Hematopoietic multipotent progenitor cell treated with erythropoietin and hydrocortisone succinate and interleukin-3 and kit ligand, for 15 days (in vitro differentiated cells): Measurements from ENCODE around the gene HSPA12A.
A peak's percentile ranks its signal among the peaks of the same experiment; 100 is the strongest.

ENCODE experiments used
- DNase-seq: peaks from one replicate; pipeline ENCODE4 v3.0.0-alpha.2; 2015; ENCODE audit warnings: low spot score

The HSPA12A gene

GRCh38 chr10:116770281-116770680 lies 27.9 kb upstream of the HSPA12A start:
- no peak for DNase-seq

DNA sequence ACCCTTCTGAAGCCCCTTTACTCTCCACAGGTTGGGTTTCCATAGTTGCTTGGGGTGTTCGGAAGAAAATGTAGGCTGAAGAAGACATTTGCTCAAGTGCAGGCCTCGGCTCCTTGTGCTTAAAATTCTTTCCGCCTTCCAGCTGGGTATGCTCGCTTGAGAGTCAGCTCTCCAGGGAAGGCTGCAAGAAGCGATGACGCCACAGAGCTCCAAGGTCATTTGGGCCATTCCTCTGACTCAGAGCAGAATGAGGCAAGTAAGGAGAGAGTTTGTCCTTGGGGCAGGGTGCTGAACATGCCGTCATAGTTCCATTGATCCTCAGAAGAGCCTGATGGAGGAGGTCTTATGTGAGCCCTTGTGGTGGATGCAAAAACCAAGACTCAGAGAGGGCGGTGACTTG lies 27.4 kb upstream of the HSPA12A start:
- DNase-seq: no peak

DNA sequence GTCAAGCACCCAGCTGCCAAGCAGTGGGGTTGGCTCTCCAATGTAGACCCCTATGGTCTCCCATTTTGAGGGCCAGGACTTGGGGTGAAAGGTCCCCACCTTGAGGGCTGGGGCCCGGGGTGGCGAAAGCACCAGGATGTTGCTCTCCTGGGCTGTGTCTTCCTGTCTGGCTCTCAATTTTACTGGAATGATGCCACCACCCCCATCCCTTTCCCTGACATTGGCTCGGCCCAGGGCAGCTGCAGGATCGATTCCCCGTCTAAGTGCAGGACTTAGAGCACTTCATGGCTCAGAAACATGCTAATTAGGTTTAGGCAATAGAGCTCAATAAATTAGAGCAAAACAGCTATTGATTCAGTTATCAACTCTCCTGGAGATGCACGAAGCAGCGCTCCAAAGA lies 27.0 kb upstream of the HSPA12A start:
- DNase-seq: no peak

DNA sequence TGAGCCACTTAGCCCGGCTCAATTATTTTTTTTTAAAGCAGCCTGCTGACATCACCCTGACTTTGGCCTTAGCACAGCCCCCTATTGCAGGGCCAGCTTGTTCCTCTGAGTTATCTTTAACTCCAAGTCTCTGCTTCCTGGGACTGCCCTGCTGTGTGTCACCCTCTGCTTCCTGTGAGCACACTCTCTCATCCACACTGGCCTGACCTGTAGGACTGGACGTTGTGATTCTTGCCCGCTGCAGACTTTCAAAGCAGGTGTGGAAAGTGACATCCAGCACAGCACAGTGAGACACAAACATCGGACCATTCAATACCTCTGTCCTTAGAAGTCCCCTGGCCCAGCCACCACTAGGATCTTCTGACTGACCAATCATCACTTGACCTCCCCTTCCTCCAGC lies 26.4 kb upstream of the HSPA12A start:
- no peak for DNase-seq

- no peak for DNase-seq
These were observed 24.7 kb upstream of the HSPA12A start for GRCh38 chr10:116766837-116767634.

GRCh38 chr10:116766241-116766827 lies 24.0 kb upstream of the HSPA12A start:
- no peak for DNase-seq

GRCh38 chr10:116765648-116766081 lies 23.3 kb upstream of the HSPA12A start:
- DNase-seq: peak; percentile 12

DNA sequence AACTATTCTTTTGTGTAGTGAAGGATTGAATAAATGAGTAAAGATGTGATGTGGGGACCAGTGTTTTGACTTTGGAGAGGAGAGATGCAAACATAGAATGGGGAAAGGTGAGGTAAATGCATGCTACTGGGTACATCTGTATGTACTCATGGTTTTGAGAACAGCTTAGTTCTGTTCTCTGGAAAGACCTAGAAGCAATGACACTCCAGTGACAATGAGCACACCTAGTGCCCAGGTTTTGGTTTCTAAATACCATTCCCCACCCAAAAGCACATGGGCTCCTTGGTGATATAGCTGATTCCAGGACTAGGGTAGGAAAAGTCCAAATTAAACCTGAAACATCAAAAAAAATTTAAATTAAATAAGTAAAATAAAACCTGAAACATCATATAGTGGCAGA lies 22.6 kb upstream of the HSPA12A start:
- no peak for DNase-seq

GRCh38 chr10:116763440-116763839 lies 21.1 kb upstream of the HSPA12A start:
- no peak for DNase-seq

GRCh38 chr10:116761883-116762282 lies 19.5 kb upstream of the HSPA12A start:
- no peak for DNase-seq

GRCh38 chr10:116760919-116761318 lies 18.6 kb upstream of the HSPA12A start:
- DNase-seq: no peak

DNA sequence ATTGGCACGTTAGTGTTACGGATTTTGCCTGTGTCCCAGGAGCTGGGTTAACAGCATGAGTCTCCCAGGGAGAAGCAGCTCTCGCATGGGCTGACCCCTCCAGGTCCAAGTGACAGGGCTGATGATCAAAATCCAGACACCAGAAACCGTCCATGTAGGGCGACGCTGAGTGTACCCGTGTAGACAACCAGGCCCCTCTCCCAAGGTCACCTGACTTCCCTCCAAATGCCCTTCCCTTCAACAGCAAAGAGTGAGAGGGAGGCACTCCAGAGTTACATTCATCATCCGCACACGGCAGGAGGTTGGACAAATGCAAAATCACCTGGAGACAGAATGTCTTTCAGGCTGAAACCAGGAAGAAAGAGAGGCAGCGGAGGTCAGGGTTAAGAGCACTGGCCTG lies 14.9 kb upstream of the HSPA12A start:
- no peak for DNase-seq

- no peak for DNase-seq
These were observed 13.9 kb upstream of the HSPA12A start for GRCh38 chr10:116756277-116756676.

DNA sequence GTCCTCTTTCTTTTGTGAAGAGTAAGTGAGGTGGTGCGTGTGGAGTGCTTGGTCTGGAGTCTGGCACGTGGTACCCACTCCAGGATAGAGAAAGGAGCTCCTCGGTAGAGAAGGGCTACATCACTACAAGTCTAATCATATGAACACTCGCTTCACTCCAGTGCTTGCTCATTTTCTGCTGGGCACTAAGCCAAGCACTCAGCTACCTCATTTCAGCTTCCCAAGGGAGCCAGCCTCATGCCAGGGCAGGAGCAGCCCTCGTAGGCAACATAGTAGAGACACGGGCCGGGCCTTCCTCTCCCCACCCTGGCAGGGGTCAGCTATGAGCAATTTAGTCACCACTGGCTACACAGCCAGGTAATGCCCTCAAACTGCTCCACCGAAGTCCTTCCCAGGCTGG lies 11.4 kb upstream of the HSPA12A start:
- DNase-seq: no peak

- DNase-seq: no peak
These were observed 10.8 kb upstream of the HSPA12A start for GRCh38 chr10:116752969-116753665.

GRCh38 chr10:116752563-116752962 lies 10.2 kb upstream of the HSPA12A start:
- no peak for DNase-seq

- no peak for DNase-seq
These were observed 6.1 kb upstream of the HSPA12A start for GRCh38 chr10:116748471-116748870.

DNA sequence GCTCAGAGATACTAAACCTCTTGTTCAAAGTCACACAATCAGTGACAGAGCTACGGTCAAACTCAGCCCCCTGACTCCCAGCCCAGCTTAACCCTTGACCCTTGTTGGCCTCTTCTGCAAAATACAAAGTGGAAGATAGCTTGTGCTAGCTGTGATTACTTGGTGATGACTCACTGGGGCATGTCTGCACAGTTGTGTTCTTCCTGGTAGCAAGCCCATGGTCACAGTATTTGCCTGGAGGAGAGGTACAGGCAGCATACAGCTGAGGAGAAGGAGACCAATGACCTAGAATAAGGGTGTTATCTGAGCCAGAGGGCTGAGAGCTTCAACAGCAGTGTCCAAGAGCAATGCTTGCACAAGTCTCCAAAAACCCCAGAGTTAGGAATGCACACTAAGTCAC lies 5.7 kb upstream of the HSPA12A start:
- DNase-seq: no peak

GRCh38 chr10:116747325-116747724 lies 5.0 kb upstream of the HSPA12A start:
- DNase-seq: no peak

DNA sequence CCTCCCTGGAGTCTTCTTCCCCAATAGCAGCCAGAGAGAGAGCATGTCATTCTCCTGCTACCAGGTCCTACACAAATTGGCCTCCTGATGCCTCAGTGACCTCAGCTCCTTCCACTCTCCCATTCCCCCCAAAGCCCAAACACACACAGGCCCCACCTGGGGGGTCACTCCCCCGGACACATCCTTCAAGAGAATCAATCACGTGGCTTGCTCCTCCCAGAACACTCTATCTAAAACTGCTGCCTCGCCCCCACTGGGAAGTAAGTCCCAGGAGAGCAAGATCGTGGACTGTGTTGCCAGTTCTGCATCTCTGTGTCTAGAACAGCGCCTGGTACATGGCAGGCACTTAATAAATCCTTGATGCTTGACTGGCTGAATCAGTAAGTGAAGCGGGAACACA lies 2.5 kb upstream of the HSPA12A start:
- DNase-seq: no peak

- no peak for DNase-seq
These were observed 1.9 kb upstream of the HSPA12A start for GRCh38 chr10:116744163-116744753.

DNA sequence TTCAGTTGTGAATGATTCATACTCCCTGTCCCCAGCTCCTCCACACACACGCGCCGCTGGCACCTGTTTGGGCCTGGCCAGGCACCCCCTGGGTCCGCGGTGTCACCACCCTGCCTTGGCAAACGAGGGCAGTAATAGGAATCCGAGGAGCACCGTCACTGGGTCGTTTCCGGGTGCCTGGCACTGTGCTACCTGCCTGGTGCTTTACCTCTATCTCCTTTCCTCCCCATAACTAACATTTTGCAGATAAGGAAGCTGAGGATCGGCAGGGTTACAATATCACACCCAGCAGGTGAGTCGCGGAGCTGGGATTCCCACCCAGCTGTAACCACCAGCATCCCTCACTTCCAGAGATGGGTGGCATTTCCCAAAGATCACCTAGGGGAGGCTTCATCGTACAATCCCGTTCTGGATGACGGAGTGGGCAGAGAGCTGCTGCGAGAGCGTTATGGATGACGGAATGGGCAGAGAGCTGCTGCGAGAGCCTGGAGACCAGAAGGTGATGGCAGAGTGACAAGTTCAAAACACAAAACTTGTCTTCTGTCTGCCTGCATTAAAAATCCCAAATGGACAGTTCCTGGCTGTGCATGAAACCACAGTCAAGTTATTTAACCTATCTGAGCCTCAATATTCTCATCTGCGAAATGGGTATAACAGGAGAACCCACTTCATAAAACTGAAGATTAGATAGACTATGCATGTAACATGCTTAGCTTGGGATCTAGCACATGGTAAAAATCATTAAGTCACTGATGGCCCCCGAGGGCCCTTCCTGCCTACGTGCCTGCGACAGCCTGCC lies 1.1 kb upstream of the HSPA12A start:
- no peak for DNase-seq
